GM04503 (cell line): Measurements from ENCODE around the gene DTHD1.

Experiments
- DNase-seq: peaks from one replicate; pipeline ENCODE4 v3.0.0-alpha.2; 2012; ENCODE audit warnings: low read depth

Gene DTHD1

DNA sequence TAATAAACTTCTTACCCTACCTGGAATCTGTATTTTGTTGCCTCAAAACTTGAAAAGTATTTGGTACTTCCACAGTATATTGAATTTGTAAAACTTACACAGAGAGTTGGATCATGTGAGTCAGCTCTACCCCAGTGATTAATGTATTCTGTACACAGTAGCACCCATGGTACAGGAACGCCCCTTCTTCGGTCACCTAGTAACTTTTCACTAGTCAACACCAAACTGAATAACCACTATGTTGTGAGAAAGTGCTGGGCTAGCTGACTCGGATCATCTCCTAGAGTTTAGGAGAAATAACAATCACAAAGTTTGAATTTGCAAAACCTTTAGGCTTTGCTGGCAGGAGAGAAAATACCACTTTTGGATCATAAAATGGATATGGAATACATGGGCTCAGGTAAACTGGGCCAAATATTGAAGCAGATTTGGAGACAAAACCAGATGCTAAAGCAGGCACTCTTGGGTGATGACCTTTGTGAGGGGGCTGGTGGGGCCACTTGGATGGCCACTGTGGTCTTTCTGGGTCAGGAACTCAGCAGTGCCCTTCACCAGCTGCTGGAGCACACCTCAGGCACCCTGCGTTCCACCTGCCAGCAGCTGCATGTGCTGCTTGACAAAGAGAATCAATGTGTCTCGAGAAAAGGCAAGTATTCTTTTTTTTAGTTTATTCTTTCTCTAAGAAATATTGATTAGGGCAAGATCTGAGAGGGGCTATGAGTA, at the start of gene DTHD1:
Gene DTHD1, plus strand, starts transcription at position 233 of the 723 bp plus-strand sequence. Its CDS starts 143 bp downstream, at position 376.
- no peak for DNase-seq

DNA sequence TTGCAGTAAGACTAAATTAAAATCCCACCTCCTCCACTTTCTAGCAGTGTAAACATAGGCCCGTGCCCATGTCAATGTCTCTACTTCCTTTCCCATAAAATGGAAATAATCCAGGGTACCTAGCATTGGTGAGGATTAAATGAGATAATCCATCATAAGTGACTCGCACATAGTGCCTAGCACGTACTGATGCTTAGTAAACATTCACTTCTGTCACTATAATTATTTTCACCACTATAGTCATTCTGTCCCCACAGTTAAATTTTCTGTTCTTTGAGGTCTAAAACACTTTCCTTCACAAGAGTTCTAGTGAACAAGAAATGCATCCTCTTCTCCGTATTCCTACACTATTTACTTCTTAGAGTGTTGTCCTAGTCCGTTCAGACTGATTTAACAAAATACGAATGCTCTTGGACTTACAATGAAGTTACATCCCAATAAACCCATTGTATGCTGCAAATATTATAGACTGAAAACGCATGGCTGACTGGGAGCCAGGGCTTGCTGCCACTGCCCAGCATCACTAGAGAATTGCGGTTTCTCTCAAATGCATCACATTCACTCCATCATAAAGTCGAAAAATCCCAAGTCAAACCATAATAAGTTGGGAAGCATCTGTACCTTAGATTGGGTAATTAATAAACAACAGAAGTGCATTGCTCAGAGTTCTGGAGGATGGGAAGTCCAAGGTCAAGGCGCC, 47.7 kb upstream of the DTHD1 start:
- DNase-seq, result no peak

DNA sequence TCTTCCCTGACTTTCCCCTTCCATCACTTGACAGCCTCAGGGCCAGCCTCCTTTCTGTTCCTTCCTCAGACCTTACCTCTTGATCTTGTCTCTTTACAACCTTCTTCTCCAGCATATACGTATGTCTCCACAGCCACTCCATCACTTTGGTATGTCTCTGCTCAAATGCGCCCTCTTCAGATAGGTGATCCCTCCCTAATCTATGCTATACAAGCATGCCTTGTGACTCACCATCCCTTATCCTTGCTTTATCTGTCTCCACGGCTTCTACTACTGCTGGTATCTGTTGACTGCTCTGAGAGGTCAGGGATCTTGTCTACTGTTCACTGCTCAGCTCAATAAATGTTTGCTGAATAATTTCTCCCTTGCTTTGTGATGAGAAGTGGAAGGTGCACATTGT, 46.1 kb upstream of the DTHD1 start:
- DNase-seq, result no peak

DNA sequence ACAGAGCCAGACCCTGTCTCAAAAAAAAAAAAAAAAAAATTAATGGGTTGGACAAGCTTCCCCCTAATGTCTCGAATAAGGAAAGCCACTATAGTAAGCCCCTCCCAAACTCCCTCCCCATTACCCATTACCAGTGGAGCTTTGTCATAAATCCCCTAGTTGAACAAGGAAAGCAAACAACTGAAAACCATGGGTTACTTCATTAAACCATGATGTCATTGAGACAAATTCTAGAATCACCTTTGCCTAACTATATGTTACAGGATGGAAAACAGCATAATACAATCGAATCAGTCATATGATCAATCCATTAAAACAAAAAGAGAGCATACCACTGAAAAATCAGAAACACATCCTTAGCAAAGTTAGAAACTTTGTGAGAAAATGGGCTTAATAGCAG, 45.3 kb upstream of the DTHD1 start:
- no peak for DNase-seq

DNA sequence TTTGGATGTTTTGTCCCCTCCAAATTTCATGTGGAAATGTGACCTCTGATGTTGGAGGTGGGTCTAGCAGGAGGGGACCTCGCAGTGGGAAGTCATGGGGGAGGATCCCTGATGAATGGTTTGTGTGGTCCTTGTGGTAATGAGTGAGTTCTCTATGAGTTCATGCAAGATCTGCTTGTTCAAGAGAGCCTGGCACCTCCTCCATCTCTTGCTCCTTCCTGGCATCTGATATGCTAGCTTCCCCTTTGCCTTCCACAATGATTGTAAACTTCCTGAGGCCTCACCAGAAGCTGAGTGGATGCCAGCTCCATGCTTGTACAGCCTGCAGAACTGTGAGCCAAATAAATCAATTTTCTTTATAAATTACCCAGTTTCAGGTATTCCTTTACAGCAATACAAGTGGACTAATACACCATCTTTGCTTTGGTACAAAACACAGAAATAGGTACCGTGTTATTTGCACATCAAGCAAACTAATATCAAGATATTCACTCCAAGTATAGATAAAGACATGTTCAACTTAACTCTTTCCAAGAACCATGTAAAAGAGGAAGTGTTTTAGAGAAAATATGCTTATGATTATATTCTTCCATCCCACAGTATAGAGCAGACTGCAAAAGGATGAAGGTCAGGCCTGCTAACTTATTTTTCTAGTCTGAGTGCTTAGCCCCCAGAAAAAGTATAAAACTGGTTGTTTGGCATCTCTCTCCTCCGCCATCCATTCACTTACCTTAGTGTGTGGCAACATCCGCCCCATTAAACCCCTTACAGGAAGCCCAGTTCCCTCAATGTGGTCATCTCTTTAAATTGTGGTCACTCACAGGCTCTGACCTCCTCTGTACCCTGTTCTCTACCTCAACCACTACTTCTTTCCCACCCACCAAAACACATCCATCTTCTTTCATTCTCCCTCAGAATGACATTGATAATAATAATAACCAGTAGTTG, 43.8 kb upstream of the DTHD1 start:
- DNase-seq, result no peak

DNA sequence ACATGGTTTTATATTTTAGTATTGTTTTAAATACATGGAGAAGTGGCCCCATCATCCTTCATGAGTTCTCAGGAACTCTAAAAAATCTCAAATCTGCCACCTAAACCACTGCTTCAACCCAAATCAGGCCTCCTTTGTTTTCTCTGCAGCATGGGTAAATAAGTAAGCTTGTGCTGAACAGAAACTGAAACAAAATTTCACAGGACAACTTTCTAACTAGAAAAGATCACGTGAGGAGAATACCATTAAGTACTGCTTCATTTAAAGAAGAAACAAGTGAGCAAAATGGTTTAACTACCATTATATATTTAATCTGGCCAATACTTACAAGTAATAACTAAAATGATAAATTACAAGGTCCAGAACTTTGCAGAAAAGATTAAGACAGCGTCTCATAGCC, 39.6 kb upstream of the DTHD1 start:
- DNase-seq, result no peak

DNA sequence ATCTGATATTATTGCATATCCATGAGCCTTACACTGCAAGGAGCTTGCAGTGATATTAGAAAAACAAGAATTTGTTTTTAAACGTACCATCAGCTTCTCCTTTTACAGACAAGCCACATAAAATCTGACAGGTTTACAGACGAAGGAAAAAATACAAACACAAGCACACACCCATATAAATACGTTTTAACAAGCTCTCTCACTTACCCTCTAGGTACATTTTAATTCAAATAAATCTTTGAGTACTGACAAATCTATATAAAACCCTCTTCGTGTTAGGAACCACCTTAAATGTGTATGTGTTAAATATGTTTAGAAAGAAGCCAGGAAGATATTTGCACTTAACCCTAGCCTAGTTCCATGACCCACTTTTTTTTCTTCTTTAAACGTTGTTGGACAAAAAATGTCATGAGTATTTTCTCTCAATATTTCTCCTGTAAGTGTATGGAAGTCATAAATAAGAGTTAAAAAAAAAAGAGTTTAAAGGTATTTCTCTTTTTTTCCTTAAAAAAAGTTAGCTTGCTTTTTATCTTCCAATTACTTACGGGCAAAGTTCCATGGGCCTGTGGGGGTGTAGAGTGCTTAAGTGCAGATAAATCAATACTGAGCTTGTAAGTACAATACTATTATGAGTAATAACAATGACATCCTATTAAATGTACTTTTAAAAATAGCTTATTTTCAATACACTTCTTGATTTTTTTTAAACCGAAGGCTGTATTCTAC, 38.6 kb upstream of the DTHD1 start:
- no peak for DNase-seq

DNA sequence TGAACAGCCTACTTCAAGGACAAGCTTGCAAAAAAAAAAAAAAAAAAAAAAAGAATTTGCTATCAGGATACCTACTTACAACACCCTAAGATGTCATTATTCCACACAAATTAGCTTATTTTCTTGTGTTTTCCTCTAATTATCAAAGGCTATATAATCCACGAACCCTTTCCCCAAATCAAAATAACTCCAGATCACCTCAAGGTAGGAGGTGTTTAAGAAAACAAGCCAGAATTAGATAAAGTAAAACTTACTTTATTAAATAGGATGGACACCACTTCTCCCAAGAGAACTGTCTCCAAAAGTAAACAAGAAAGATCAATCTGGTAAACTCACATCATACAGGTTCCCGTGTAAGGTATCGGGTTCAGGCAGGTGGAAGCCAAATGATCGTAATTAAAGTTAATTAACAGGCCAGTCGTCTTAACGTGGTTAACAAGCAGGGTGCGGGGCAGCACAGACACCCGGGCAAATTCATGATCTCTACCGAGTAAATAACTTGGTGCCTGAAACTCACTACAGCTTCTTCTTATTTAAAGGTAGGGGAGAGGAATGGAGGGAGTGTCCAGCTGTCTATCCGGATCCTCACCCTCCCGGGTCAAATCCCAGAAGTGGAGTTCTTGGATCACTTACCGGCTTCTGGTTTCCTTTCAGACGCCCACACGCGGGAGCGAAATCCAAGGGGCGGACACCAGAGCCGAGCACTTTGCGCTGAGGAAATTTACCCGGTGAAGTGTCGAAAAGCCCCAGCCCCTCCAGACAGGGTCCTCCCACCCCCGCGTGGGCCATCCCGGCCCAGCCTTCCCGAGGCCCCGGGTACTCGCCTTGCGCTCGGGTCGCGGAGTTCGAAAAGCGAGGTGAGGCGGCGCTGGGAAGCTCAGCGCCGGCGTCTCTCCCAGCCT, 37.8 kb upstream of the DTHD1 start:
- no peak for DNase-seq

DNA sequence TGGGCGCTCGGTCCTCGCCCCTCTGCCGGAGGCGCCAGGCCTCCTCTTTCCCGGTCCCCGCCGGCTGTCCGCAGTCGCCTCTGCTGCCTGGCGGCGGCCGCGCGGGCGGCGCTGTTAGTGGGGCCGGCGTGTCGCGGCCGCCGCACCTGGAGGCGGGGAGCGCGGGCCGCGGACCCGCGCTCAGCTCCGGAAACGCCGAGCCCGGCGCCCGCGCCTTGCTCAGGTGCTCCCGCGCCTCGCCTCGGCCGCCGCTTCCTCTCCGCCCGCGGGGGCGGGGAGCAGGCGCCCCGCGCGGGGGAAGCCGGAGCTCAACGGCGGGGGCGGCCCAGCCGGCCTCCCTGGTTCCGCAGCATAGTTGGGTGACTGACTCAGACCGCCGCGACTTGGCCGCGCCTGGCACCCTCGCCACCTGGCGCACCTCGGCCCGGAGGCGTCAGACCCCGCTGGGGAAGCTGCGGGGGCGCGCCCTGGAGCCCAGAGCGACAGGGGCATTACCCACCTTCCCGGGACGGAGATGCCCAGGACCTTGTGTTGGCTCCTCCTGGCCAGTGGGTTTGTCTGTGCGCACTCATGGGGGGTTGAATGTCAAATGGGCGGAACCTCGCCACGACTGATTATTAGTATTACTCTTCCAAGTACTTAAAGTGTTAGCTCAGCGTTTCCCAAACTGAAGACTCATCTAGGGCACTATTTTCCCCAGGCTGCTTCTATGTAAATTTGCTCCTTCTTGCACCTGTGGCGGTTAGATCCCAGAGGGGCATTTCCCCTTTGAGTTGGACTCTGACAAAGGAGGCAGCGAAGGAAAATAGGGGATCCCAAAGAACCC, 36.9 kb upstream of the DTHD1 start, which contains the start of gene ARAP2:
Gene ARAP2, minus strand, starts transcription at position 258 of the 826 bp plus-strand sequence. CDS start 15,028 bp downstream, outside the sequence.
- DNase-seq, result no peak

DNA sequence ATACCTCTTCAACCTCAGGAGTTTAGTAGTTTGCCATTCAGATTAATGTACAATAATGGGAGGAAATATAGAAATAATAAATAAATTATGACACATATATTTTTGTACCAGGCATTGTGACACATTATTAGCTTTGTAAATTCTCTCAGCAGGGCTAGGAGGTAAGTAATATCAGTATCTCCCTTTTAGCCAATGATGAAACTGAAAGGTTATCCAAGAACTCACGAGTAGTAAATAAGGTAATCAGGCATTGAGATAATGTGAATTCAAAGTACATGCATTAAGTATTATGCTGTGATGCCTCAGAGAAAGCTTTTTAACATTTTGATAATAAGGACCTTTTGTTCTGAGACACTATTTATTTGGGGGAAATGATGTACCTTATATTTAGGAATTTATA, 31.8 kb upstream of the DTHD1 start:
- DNase-seq, result no peak

DNA sequence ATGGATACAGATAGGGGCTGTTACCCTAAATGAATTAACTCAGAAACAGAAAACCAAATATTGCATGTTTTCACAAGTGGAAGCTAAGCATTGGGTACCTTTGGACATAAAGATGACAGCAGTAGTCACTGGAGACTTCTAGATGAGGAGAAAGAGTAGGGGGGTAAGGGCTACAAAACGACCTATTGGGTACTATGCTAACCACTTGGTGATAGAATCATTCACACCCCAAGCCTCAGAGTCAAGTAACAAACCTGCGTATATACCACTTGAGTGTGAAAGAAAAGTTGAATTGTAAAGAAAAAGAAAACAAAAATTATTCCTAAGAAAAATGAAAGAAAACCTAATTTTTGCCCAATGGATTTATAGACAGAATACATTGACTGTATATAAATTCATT, 29.4 kb upstream of the DTHD1 start:
- DNase-seq, result no peak

DNA sequence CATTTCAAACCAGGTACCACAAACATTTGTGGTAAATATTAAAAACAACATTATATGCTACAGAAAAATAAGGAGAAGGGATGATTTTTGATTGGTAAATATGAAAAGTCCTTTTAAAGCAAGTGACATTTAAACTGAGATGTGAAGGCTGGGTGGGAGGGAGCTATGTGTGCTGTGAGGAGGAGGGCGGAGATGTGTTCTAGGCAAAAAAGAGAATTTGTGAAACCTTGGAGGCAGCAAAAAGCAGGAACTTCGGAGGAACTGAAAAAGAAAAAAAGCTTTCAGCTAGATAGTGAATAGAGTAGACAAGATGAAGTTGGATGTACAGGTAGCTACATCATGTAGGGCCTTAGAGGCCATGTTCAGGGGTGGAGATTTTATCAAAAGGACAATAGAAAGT, 27.0 kb upstream of the DTHD1 start:
- DNase-seq, result no peak

DNA sequence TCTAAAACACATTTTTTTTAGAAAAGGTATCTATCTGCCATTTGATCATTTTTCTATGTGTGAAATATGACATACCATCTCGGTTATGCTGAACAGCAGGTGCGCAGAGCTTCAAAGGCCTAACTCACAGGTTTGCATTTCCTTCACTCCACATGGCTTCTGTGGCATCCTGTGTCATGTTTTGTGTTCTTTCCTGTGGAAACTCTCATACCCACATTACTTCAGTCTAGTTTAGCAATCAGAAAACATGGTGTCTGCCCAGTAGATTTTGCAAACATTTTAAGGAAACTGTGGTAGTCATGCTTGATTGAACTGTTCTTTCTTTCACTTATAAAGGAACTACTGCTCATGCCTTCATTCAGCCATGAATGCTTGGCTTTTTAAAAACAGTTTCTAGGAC, 25.8 kb upstream of the DTHD1 start:
- DNase-seq, result no peak

DNA sequence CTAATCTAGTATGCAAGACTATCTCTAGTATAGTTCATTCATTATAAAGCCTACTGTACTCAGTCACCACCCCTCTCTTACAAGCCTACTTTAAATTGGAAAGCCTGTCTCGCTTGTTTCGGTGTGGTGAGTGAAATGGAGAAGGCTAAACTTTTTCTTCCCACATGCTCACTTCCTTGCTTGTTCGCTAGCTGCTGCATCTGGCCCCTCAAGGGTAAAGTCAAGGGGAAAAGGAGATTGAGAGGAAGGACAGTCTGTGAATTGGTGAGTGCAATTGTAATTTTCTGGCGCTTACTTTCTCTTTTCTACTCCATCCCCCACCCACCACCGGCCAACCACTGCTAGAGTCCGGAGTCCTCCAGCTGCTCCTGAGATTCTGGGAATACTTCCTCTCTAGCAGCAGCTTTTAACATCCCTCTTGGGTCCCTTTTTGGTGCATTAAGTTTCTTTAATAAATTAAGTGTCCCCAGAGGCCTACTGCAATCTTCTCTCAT, 25.0 kb upstream of the DTHD1 start:
- DNase-seq, result no peak

DNA sequence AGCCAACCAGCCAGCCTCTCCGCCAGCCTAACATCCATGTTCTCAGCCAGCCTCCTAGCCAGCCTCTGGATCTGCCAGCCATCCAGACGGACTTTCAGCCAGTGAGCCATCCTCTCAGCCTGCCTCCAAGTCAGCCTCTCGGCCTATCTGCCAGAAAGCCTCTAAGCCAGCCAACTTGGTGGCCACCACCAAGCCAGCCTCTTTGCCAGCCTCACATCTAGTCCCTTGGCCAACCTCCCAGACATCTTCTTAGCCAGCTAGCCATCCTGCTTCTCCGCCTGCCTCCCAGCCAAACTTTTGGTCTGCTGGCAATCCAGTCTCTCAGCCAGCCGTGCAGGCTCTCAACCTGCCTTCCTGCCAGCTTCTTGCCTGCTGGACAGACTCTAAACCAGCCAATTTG, 20.7 kb upstream of the DTHD1 start:
- no peak for DNase-seq

DNA sequence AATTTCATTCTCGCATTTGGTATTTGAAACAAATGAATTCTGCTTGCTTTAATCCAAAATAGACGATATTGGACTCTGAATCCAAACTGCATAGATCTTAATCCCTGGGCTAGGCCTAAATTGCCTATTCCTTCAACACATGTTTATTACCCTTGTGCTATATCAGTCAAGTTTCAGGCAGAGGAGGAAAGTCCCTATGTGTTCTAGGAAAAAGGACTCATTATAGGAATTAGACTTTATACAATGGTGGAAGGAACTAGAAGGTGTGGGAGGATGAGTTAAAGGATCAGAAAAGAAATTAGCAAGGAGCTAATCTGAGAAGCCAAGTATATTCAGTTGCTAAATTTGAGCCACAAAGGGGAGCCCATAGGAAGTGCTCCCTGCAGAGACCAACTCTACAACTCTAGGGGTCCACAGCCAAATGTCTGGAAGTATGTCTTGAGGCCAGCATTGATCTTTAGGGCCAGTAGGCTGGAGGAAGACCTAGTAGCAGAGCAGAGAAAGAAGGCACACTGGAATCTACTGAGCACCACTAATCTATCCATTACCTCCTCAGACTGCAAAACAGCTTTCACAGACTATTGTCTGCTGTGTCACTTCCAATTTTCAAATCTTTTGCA, 17.1 kb upstream of the DTHD1 start:
- no peak for DNase-seq

DNA sequence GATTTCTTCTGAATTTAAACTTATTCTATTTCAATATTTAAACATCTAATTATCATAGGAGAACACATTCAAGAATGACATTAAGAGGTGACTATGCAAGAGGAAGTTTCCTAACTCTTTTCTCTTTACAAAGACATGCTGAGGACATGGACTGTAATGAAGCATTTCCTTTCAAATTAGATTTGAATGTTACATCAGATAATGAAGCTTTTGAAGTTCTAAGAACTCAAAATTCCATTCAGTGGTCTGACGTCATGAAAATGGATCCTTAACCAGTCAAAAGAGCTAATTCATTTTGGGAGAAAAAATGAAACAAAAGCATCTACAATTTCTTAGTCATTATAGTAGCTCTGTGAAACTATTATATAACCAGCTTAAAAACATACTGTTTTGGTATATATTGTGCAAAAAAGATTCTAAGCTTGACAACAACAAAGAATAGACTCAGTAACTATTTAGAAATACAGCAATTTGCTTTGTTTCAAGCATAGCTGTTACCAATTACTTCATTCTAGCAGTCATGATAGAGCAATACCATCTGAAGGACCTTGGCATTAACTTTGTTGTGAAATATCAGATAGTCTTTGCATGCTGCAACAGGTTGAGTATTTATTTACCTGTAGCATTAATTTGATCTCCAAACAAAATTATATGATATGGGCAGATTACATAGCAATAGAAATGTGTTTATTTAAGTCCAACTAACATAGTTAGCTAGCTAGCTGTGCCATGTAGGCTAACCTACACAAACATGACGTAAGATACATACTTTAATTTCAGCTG, 13.7 kb upstream of the DTHD1 start:
- no peak for DNase-seq

DNA sequence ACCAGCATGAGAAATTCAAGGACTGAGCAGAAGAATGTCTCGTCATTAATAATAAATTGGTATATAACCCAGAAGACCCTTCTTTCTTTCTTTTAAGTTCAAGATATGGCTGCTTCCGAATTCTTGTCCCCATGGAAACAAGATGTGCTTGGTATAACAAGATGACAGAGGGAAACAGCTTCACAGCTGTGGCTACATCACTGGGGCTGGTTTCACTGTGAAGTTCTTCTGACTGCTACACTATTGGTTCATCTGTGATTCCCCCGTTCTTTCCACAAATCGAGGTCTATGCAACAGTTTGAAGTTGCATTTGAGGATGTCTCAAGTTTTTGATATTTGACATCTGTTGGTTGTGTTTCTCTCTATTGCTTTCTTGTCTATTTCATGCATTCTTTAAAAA, 12.3 kb upstream of the DTHD1 start:
- DNase-seq, result no peak
